Astrocyte (in vitro differentiated cells and primary cell): ENCODE measurements around the gene IQCH. TPM values are rescaled to one million over a fixed set of nuclear protein-coding genes. Genes with fewer than 3 reads are reported as not detected.

Experiments used
- DNase-seq: peaks from one replicate; pipeline ENCODE4 v3.0.0-alpha.2; 2010; ENCODE audit warnings: low read depth
- FAIRE-seq: peaks from 2 replicates; lab custom pipeline; 2011; peaks lifted over from hg19 to GRCh38; lab: Jason Lieb, UNC
- H2AFZ ChIP-seq: 2 replicates; pipeline ENCODE4 v1.6.0; 2012; ENCODE audit warnings: low read depth, low read length, inconsistent platforms
- H3K27ac ChIP-seq: 2 replicates; pipeline ENCODE4 v1.5.1; 2011; ENCODE audit warnings: low read depth, low read length, inconsistent platforms
- H3K27me3 ChIP-seq: 2 replicates; pipeline ENCODE4 v1.6.0; 2011; ENCODE audit warnings: low read length, inconsistent platforms; ENCODE audit not compliant: insufficient read depth
- H3K36me3 ChIP-seq: 2 replicates; pipeline ENCODE4 v1.5.1; 2011; ENCODE audit warnings: low read length, inconsistent platforms; ENCODE audit not compliant: insufficient read depth
- H3K4me1 ChIP-seq: 2 replicates; pipeline ENCODE4 v1.5.1; 2011; ENCODE audit warnings: low read length, inconsistent platforms; ENCODE audit not compliant: insufficient read depth
- H3K4me2 ChIP-seq: 2 replicates; pipeline ENCODE4 v1.6.0; 2012; ENCODE audit warnings: low read length, inconsistent platforms
- H3K4me3 ChIP-seq: 2 replicates; pipeline ENCODE4 v1.5.1; 2011; ENCODE audit warnings: low read depth, mild to moderate bottlenecking, low read length, inconsistent platforms; ENCODE audit not compliant: insufficient read depth
- H3K79me2 ChIP-seq: 2 replicates; pipeline ENCODE4 v1.6.0; 2012; ENCODE audit warnings: mild to moderate bottlenecking, low read length, inconsistent platforms; ENCODE audit not compliant: insufficient read depth
- H3K9ac ChIP-seq: 2 replicates; pipeline ENCODE4 v1.6.0; 2012; ENCODE audit warnings: mild to moderate bottlenecking, low read length, inconsistent platforms
- H3K9me3 ChIP-seq: 2 replicates; pipeline ENCODE4 v1.5.1; 2012; ENCODE audit warnings: low read depth, mild to moderate bottlenecking, low read length, inconsistent platforms; ENCODE audit not compliant: insufficient read depth
- H4K20me1 ChIP-seq: 2 replicates; pipeline ENCODE4 v1.6.0; 2012; ENCODE audit warnings: low read length, inconsistent platforms; ENCODE audit not compliant: insufficient read depth
- H3K27ac Mint-ChIP-seq: one replicate; pipeline ENCODE4 v1.8.0; 2021; ENCODE audit warnings: mild to moderate bottlenecking, mixed read lengths; ENCODE audit not compliant: unreplicated experiment
- H3K27me3 Mint-ChIP-seq: one replicate; pipeline ENCODE4 v1.8.0; 2021; ENCODE audit warnings: low read depth, mixed read lengths; ENCODE audit not compliant: unreplicated experiment
- H3K36me3 Mint-ChIP-seq: one replicate; pipeline ENCODE4 v1.8.0; 2021; ENCODE audit warnings: low read depth, mixed read lengths; ENCODE audit not compliant: unreplicated experiment
- H3K4me1 Mint-ChIP-seq: one replicate; pipeline ENCODE4 v1.8.0; 2021; ENCODE audit warnings: low read depth, mixed read lengths; ENCODE audit not compliant: unreplicated experiment
- H3K4me3 Mint-ChIP-seq: one replicate; pipeline ENCODE4 v1.8.0; 2021; ENCODE audit warnings: mild to moderate bottlenecking, moderate library complexity, mixed read lengths; ENCODE audit not compliant: unreplicated experiment
- H3K9me3 Mint-ChIP-seq: one replicate; pipeline ENCODE4 v1.8.0; 2021; ENCODE audit warnings: mild to moderate bottlenecking, mixed read lengths; ENCODE audit not compliant: unreplicated experiment
- EZH2 ChIP-seq: IDR thresholded peaks from 2 replicates; pipeline ENCODE4 v1.6.1; 2012; ENCODE audit warnings: mild to moderate bottlenecking, low read length, inconsistent platforms; ENCODE audit not compliant: insufficient read depth
- total RNA-seq: library from RNA; stranded (reverse); gene quantifications from 2 replicates; pipeline ENCODE4 v1.2.1, GENCODE V29; 2021
- TF ChIP-seq, protein P1 (sequence below): IDR thresholded peaks from 2 replicates; pipeline ENCODE4 v1.5.1; 2011; ENCODE audit warnings: low read depth, mild to moderate bottlenecking, inconsistent platforms, low read length, moderate library complexity; ENCODE audit not compliant: insufficient read depth

The IQCH gene
- total RNA-seq, 1 donor from 2014 or later, result 2.7 TPM

DNA sequence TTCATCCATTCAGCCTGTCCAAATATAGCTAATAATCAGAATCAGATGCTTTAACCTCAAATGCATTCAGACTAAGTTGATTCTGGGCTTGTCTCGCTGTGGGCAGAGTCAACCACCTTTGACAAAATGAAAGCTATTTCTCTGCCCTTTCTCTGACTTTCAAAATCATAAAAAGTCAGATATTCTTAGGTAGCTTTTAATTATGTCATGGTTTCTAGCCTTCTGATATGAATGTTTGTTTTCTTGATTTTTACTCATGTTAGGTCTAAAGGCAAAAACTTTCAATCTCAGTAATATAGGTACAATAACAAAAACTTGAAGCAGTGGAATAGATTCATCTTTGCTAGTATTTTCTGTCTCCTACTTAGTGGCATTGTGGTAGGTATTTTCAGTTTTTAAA is 241.0 kb downstream of the IQCH start:
- Histone ChIP-seq H3K4me3 (no peak overlapping the region), H3K4me1 (no peaks in the 10 kb centered on the region), H3K4me2 (no peak overlapping the region), H3K27ac (no peak overlapping the region), H4K20me1 (no peaks in the 10 kb centered on the region), H3K36me3 (no peaks in the 10 kb centered on the region), H3K79me2 (no peaks in the 10 kb centered on the region), H3K27me3 (no peaks in the 10 kb centered on the region), H3K9ac (no peak overlapping the region), H3K9me3 (no peaks in the 10 kb centered on the region), H2AFZ (no peak overlapping the region)
- FAIRE-seq, result no peak
- H3K27ac Mint-ChIP-seq, result no peak overlapping the region
- DNase-seq, result no peak
- H3K4me3 Mint-ChIP-seq, result no peak overlapping the region
- no peaks in the 10 kb centered on the region for H3K9me3 Mint-ChIP-seq
- H3K4me1 Mint-ChIP-seq, result no peaks in the 10 kb centered on the region
- TF ChIP-seq EZH2, result no peak
- TF ChIP-seq, protein P1, sequence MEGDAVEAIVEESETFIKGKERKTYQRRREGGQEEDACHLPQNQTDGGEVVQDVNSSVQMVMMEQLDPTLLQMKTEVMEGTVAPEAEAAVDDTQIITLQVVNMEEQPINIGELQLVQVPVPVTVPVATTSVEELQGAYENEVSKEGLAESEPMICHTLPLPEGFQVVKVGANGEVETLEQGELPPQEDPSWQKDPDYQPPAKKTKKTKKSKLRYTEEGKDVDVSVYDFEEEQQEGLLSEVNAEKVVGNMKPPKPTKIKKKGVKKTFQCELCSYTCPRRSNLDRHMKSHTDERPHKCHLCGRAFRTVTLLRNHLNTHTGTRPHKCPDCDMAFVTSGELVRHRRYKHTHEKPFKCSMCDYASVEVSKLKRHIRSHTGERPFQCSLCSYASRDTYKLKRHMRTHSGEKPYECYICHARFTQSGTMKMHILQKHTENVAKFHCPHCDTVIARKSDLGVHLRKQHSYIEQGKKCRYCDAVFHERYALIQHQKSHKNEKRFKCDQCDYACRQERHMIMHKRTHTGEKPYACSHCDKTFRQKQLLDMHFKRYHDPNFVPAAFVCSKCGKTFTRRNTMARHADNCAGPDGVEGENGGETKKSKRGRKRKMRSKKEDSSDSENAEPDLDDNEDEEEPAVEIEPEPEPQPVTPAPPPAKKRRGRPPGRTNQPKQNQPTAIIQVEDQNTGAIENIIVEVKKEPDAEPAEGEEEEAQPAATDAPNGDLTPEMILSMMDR, result no peak
- no peaks in the 10 kb centered on the region for H3K36me3 Mint-ChIP-seq
- peaks cover 5% of the 10 kb centered on the region for H3K27me3 Mint-ChIP-seq

DNA sequence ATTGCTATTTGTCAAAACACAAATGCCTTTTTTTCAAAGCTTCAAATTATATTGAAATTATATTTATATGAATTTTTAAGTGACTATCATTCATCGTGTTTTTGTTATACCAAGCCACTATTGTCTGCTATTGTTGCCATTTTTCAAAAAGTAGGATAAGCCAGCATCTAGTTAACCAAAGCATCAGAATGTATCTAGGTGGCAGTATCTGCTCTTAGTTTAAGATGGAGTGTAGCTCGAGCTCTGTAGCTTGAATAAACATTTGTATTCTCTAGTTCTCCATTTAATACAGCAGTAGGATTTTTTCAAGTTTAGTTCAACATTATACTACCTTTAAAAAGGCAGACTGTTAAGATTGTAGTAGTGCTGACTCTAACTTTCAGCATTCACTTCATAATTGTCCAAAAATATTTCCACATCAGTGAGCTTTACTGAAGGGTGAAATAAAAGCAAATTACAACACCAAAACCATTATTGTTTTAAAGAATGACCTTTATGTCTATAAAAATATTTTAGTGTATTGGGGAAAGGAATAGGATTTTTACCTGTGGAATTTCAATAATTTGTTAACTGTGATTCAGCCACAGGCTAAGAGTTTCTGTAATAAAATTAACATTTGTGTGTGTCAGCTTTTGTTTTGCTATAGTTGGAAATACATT is 246.7 kb downstream of the IQCH start:
- H2AFZ ChIP-seq, result peak overlapping the region; percentile 4
- H3K4me3 ChIP-seq, result no peak overlapping the region
- no peaks in the 10 kb centered on the region for H3K4me1 ChIP-seq
- H3K4me3 Mint-ChIP-seq, result no peak overlapping the region
- no peaks in the 10 kb centered on the region for H3K36me3 ChIP-seq
- no peak overlapping the region for H3K9ac ChIP-seq
- FAIRE-seq (no peak), DNase-seq (peak; percentile 10)
- H3K27ac Mint-ChIP-seq, result no peak overlapping the region
- H3K9me3 Mint-ChIP-seq, result no peaks in the 10 kb centered on the region
- no peaks in the 10 kb centered on the region for H3K27me3 Mint-ChIP-seq
- H3K4me1 Mint-ChIP-seq, result no peaks in the 10 kb centered on the region
- H3K9me3 ChIP-seq, result no peaks in the 10 kb centered on the region
- no peak overlapping the region for H3K27ac ChIP-seq
- H4K20me1 ChIP-seq, result no peaks in the 10 kb centered on the region
- TF ChIP-seq, protein P1, result peak; percentile 7
- no peak for TF ChIP-seq EZH2
- H3K27me3 ChIP-seq, result no peaks in the 10 kb centered on the region
- H3K36me3 Mint-ChIP-seq, result no peaks in the 10 kb centered on the region
- peak overlapping the region; percentile 60 for H3K4me2 ChIP-seq
- no peaks in the 10 kb centered on the region for H3K79me2 ChIP-seq

DNA sequence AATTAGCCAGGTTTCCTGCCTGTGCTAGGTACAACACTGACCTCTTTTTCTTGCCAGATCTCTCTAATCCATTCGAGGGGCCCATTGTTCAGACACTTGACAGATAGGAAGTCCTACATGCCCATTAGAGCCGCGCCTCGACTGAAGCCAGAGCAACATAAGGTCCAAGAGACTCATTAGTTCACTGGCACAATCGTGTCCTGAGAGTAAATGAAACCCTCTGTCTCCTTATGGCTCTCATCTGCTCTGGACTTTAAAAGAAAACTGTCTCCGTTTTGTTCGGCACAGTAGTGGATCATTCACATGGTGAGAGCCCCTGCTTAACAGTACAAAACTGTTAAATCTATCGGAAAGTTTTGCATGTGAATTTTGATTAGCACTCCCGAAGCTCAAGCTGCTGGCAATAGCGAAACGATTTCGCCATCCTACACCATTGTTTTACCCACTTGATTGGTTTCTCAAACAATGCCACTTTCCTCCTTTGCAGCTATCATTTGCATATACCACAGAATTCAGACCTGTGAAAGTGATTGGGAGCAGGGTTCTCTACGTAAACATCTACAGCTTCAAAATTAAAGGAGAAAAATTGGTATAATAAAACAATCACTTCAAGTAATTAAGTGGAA is 247.4 kb downstream of the IQCH start:
- no peaks in the 10 kb centered on the region for H3K27me3 Mint-ChIP-seq
- Histone ChIP-seq H2AFZ (peak overlapping the region; percentile 4), H3K9me3 (no peaks in the 10 kb centered on the region), H4K20me1 (no peaks in the 10 kb centered on the region), H3K4me3 (no peak overlapping the region), H3K9ac (no peak overlapping the region), H3K4me1 (no peaks in the 10 kb centered on the region), H3K79me2 (no peaks in the 10 kb centered on the region), H3K27me3 (no peaks in the 10 kb centered on the region), H3K4me2 (peak overlapping the region; percentile 60), H3K27ac (no peak overlapping the region), H3K36me3 (no peaks in the 10 kb centered on the region)
- DNase-seq (no peak), FAIRE-seq (no peak)
- H3K9me3 Mint-ChIP-seq, result no peaks in the 10 kb centered on the region
- TF ChIP-seq, protein P1, result no peak
- no peak for TF ChIP-seq EZH2
- H3K4me3 Mint-ChIP-seq, result no peak overlapping the region
- no peak overlapping the region for H3K27ac Mint-ChIP-seq
- H3K36me3 Mint-ChIP-seq, result no peaks in the 10 kb centered on the region
- H3K4me1 Mint-ChIP-seq, result no peaks in the 10 kb centered on the region
